ENCODE measurements around the gene TULP4. TPM values are rescaled to one million over a fixed set of nuclear protein-coding genes. Genes with fewer than 3 reads are reported as not detected.

TULP4 gene, protein sequence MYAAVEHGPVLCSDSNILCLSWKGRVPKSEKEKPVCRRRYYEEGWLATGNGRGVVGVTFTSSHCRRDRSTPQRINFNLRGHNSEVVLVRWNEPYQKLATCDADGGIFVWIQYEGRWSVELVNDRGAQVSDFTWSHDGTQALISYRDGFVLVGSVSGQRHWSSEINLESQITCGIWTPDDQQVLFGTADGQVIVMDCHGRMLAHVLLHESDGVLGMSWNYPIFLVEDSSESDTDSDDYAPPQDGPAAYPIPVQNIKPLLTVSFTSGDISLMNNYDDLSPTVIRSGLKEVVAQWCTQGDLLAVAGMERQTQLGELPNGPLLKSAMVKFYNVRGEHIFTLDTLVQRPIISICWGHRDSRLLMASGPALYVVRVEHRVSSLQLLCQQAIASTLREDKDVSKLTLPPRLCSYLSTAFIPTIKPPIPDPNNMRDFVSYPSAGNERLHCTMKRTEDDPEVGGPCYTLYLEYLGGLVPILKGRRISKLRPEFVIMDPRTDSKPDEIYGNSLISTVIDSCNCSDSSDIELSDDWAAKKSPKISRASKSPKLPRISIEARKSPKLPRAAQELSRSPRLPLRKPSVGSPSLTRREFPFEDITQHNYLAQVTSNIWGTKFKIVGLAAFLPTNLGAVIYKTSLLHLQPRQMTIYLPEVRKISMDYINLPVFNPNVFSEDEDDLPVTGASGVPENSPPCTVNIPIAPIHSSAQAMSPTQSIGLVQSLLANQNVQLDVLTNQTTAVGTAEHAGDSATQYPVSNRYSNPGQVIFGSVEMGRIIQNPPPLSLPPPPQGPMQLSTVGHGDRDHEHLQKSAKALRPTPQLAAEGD (N-terminal part only)
- polyA plus RNA-seq (7.9 to 22.1 TPM (median 13.1 TPM) in 3 replicates), polyA minus RNA-seq (68.5 to 134 TPM (median 92.3 TPM) in 3 replicates)
- 39.9 TPM for polyA plus RNA-seq (2011; ENCODE audit: low read depth)
- polyA plus RNA-seq (2011; cell fraction: cytosol; rRNA removed) = 13.9 and 15.4 TPM in 2 replicates
- 34.3 and 35.4 TPM in 2 replicates for polyA plus RNA-seq (2011; cell fraction: nucleus; rRNA removed)
- 12.3 and 25.5 TPM in 2 replicates for polyA plus RNA-seq (2012; ENCODE audit: low replicate concordance)
- polyA minus RNA-seq (2011; cell fraction: cytosol; rRNA and poly(A)+ RNA removed) = 90.9 TPM
- polyA minus RNA-seq (2011; cell fraction: nucleus; rRNA and poly(A)+ RNA removed) = 56.6 and 99.2 TPM in 2 replicates

DNA sequence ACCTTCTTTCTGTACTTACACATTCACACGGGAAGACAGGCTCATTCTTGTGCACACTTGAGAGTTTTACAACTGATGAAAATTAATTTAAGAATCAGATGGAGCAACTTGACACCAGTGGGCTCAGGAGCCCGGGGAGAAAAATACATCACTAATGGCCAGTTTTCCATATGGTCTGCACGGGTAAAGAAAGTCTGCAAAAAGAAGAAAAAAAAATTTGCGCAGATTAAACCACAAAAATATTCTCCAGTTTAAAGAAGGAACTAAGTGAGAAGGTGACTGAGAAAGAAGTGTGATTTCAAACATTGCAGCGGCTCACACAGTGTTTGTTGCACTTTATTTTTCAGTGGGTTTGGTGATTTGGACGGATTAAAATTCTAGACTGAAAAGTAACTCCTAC, at the start of gene TULP4:
TULP4 (plus strand) TSS at position 301 of the 400 bp plus-strand sequence. CDS start 1,552 bp downstream, outside the sequence.
- H3K9me1 ChIP-seq (ENCODE audit: control insufficient read depth, extremely low read depth, insufficient read depth, low read length) = no peaks in the 10 kb centered on the region
- dilution Hi-C loops (cut with MboI; ENCODE audit: extremely low pct_ligation_motif_present, low sequenced_read_pairs) = no loop called here
- H3K9me3 ChIP-seq (ENCODE audit: control insufficient read depth, low read depth, low read length) = peaks cover 1% of the 10 kb centered on the region

DNA sequence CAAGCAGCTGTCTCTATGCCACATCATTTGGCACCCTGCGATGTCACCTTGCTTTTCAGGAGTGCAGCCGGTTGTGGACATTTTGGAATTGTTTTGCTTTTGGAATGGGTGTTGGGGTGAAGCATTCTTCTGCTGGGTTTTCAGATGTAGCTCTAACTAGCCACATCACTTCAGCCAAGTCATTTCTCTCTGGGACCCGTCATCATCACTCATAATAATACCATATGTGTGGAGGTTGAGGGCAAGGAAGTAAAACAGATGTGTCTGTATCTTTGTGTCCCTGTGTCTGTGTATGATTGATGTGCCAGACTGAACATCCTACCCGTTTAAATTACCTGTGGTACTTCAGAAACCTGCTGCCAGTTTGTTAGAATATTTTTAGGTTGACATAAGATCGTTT, 49.5 kb upstream of the TULP4 start:
- Histone ChIP-seq H3K9me3 (ENCODE audit: control insufficient read depth, low read depth, low read length) (no peaks in the 10 kb centered on the region), H3K9me1 (ENCODE audit: control insufficient read depth, extremely low read depth, insufficient read depth, low read length) (no peaks in the 10 kb centered on the region), H3K4me1 (ENCODE audit: control insufficient read depth, extremely low read depth, insufficient read depth, low read length) (peaks cover 4% of the 10 kb centered on the region), H3K27ac (ENCODE audit: control insufficient read depth, insufficient read depth, low read length) (no peak overlapping the region), H3K36me3 (ENCODE audit: control insufficient read depth in 2 of 2, extremely low read depth in 1 of 2, insufficient read depth in 2 of 2, low read length in 2 of 2) (peaks cover 1 to 2% of the 10 kb centered on the region in 2 experiments), H3K4me2 (ENCODE audit: control insufficient read depth, extremely low read depth, insufficient read depth, low read depth, low read length) (no peak overlapping the region), H3K4me3 (ENCODE audit: control insufficient read depth in 2 of 3, extremely low read depth in 1 of 3, insufficient read depth in 2 of 3, low read depth in 1 of 3, low read length in 3 of 3) (no peak overlapping the region), H3K9ac (ENCODE audit: control insufficient read depth, extremely low read depth, insufficient read depth, low read length) (no peak overlapping the region), H4K20me1 (ENCODE audit: control insufficient read depth, extremely low read depth, insufficient read depth, low read length) (peaks cover 3% of the 10 kb centered on the region), H3K27me3 (ENCODE audit: control insufficient read depth, extremely low read depth, insufficient read depth, low read length) (no peaks in the 10 kb centered on the region), H2AFZ (ENCODE audit: control insufficient read depth, low read length) (no peak overlapping the region), H3K79me2 (ENCODE audit: control insufficient read depth, insufficient read depth, low read length) (peaks cover 26% of the 10 kb centered on the region)
- DNase-seq (ENCODE audit: low read depth, low spot score) (no peak), FAIRE-seq (no peak)
- TF ChIP-seq EZH2 (IDR thresholded peaks at IDR 0.05; ENCODE audit: low read length) = no peak
- TF ChIP-seq, protein P1, sequence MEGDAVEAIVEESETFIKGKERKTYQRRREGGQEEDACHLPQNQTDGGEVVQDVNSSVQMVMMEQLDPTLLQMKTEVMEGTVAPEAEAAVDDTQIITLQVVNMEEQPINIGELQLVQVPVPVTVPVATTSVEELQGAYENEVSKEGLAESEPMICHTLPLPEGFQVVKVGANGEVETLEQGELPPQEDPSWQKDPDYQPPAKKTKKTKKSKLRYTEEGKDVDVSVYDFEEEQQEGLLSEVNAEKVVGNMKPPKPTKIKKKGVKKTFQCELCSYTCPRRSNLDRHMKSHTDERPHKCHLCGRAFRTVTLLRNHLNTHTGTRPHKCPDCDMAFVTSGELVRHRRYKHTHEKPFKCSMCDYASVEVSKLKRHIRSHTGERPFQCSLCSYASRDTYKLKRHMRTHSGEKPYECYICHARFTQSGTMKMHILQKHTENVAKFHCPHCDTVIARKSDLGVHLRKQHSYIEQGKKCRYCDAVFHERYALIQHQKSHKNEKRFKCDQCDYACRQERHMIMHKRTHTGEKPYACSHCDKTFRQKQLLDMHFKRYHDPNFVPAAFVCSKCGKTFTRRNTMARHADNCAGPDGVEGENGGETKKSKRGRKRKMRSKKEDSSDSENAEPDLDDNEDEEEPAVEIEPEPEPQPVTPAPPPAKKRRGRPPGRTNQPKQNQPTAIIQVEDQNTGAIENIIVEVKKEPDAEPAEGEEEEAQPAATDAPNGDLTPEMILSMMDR (optimal IDR thresholded peaks at IDR 0.05 in 1 of 3, IDR thresholded peaks at IDR 0.05 in 1 of 3, conservative IDR thresholded peaks at IDR 0.05 in 1 of 3; ENCODE audit: extremely low read depth in 1 of 3, insufficient read depth in 2 of 3, low read length in 3 of 3) = no peak
- dilution Hi-C loops (cut with MboI; ENCODE audit: extremely low pct_ligation_motif_present, low sequenced_read_pairs) = no loop called here

More for the DNA sequence above, at the start of gene TULP4:
- Histone ChIP-seq H3K36me3 (ENCODE audit: control insufficient read depth in 2 of 2, extremely low read depth in 1 of 2, insufficient read depth in 2 of 2, low read length in 2 of 2) (peaks cover 0 to 8% of the 10 kb centered on the region in 2 experiments), H3K4me1 (ENCODE audit: control insufficient read depth, extremely low read depth, insufficient read depth, low read length) (peaks cover 14% of the 10 kb centered on the region), H3K9ac (ENCODE audit: control insufficient read depth, extremely low read depth, insufficient read depth, low read length) (no peak within 1 kb of the TSS), H4K20me1 (ENCODE audit: control insufficient read depth, extremely low read depth, insufficient read depth, low read length) (peaks cover 2% of the 10 kb centered on the region), H3K27me3 (ENCODE audit: control insufficient read depth, extremely low read depth, insufficient read depth, low read length) (no peaks in the 10 kb centered on the region), H3K27ac (ENCODE audit: control insufficient read depth, insufficient read depth, low read length) (no peak within 1 kb of the TSS), H3K4me2 (ENCODE audit: control insufficient read depth, extremely low read depth, insufficient read depth, low read depth, low read length) (no peak within 1 kb of the TSS), H3K4me3 (ENCODE audit: control insufficient read depth in 2 of 3, extremely low read depth in 1 of 3, insufficient read depth in 2 of 3, low read depth in 1 of 3, low read length in 3 of 3) (no peak within 1 kb of the TSS), H3K79me2 (ENCODE audit: control insufficient read depth, insufficient read depth, low read length) (peaks cover 5% of the 10 kb centered on the region), H2AFZ (ENCODE audit: control insufficient read depth, low read length) (no peak within 1 kb of the TSS)
- DNase-seq (ENCODE audit: low read depth, low spot score) (no peak), FAIRE-seq (no peak)
- TF ChIP-seq, protein P1 (optimal IDR thresholded peaks at IDR 0.05 in 1 of 3, IDR thresholded peaks at IDR 0.05 in 1 of 3, conservative IDR thresholded peaks at IDR 0.05 in 1 of 3; ENCODE audit: extremely low read depth in 1 of 3, insufficient read depth in 2 of 3, low read length in 3 of 3) = no peak
- no peak for TF ChIP-seq EZH2 (IDR thresholded peaks at IDR 0.05; ENCODE audit: low read length)

Data from keratinocyte (primary cell).